ENCODE data around the gene SPINT1. TPM values are rescaled to one million over a fixed set of nuclear protein-coding genes. Genes with fewer than 3 reads are reported as not detected.

The SPINT1 gene
- total RNA-seq, 2 donors from 2014 or later: 280 to 330 TPM

DNA sequence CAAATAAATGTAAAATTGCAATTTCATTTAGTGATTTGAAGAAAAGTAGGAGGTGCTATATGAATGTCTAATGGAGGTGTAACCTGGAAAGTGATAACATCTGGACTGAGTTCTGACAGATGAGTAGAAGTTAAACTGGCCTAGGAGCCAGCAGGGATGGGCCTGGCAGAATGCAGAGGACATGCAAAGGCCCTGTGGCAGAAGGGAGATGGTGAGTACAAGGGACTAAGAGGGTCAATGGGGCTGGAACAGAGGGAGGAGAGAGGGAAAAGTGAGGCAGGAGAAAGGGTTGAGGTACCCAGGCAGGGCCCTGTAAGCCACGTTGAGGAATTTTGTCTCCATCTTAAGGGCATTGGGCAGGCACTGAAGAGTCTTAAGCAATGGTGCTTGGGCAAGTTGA lies 12.0 kb upstream of the SPINT1 start:
- intact Hi-C loops (cut with DNase I): no loop called here
- H3K27me3 ChIP-seq: no peaks in the 10 kb centered on the region
- TF ChIP-seq, protein P1, sequence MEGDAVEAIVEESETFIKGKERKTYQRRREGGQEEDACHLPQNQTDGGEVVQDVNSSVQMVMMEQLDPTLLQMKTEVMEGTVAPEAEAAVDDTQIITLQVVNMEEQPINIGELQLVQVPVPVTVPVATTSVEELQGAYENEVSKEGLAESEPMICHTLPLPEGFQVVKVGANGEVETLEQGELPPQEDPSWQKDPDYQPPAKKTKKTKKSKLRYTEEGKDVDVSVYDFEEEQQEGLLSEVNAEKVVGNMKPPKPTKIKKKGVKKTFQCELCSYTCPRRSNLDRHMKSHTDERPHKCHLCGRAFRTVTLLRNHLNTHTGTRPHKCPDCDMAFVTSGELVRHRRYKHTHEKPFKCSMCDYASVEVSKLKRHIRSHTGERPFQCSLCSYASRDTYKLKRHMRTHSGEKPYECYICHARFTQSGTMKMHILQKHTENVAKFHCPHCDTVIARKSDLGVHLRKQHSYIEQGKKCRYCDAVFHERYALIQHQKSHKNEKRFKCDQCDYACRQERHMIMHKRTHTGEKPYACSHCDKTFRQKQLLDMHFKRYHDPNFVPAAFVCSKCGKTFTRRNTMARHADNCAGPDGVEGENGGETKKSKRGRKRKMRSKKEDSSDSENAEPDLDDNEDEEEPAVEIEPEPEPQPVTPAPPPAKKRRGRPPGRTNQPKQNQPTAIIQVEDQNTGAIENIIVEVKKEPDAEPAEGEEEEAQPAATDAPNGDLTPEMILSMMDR (IDR thresholded peaks at IDR 0.05): no peak
- H3K4me3 ChIP-seq: no peak overlapping the region
- no peak overlapping the region for H3K9ac ChIP-seq (ENCODE audit: low read depth in 2 of 2, low read length in 2 of 2)
- no peaks in the 10 kb centered on the region for H3K36me3 ChIP-seq
- H3K9me3 ChIP-seq: no peaks in the 10 kb centered on the region
- H3K27ac ChIP-seq: no peak overlapping the region
- no peaks in the 10 kb centered on the region for H3K4me1 ChIP-seq
- no peak for DNase-seq

DNA sequence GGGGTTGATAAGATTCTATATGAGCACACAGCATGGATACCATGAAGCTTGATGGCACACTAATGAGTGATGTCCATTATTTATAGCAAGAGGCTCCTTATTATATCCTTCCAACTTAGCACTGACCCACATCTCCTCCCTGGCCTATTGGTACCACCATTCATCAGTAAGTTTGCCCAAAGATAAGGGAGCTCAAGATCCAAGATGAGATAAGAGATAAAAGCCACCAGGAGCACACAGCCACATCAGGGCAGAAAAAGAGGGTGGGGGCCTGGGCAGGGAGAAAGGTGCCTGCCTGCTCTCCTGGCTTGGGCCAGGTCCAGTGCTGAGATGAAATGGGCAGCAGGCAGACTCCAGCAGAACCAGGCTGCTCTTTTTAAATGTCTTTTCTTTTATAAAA lies 10.9 kb upstream of the SPINT1 start:
- TF ChIP-seq, protein P1 (IDR thresholded peaks at IDR 0.05): no peak
- no peak overlapping the region for H3K4me3 ChIP-seq

GRCh38 chr15:40836020-40836419 lies 7.8 kb upstream of the SPINT1 start:
- TF ChIP-seq, protein P1 (IDR thresholded peaks at IDR 0.05): no peak
- Histone ChIP-seq H3K27me3 (no peaks in the 10 kb centered on the region), H3K36me3 (no peaks in the 10 kb centered on the region), H3K9me3 (no peaks in the 10 kb centered on the region), H3K9ac (ENCODE audit: low read depth in 2 of 2, low read length in 2 of 2) (no peak overlapping the region), H3K27ac (no peak overlapping the region), H3K4me3 (no peak overlapping the region), H3K4me1 (no peaks in the 10 kb centered on the region)
- DNase-seq: no peak
- intact Hi-C loops (cut with DNase I): no loop called here

More for the DNA sequence above, 10.9 kb upstream of the SPINT1 start:
- H3K4me1 ChIP-seq: no peaks in the 10 kb centered on the region
- intact Hi-C loops (cut with DNase I): no loop called here
- no peak overlapping the region for H3K27ac ChIP-seq
- no peaks in the 10 kb centered on the region for H3K36me3 ChIP-seq
- no peak for DNase-seq
- no peaks in the 10 kb centered on the region for H3K9me3 ChIP-seq
- H3K27me3 ChIP-seq: no peaks in the 10 kb centered on the region
- no peak overlapping the region for H3K9ac ChIP-seq (ENCODE audit: low read depth in 2 of 2, low read length in 2 of 2)

- H3K9me3 ChIP-seq: no peaks in the 10 kb centered on the region
- intact Hi-C loops (cut with DNase I): no loop called here
- DNase-seq: no peak
- TF ChIP-seq, protein P1 (IDR thresholded peaks at IDR 0.05): no peak
- no peak overlapping the region for H3K9ac ChIP-seq (ENCODE audit: low read depth in 2 of 2, low read length in 2 of 2)
- H3K27ac ChIP-seq: no peak overlapping the region
- no peaks in the 10 kb centered on the region for H3K4me1 ChIP-seq
- no peak overlapping the region for H3K4me3 ChIP-seq
- no peaks in the 10 kb centered on the region for H3K36me3 ChIP-seq
- no peaks in the 10 kb centered on the region for H3K27me3 ChIP-seq
These were observed 5.1 kb upstream of the SPINT1 start for GRCh38 chr15:40838756-40839155.

DNA sequence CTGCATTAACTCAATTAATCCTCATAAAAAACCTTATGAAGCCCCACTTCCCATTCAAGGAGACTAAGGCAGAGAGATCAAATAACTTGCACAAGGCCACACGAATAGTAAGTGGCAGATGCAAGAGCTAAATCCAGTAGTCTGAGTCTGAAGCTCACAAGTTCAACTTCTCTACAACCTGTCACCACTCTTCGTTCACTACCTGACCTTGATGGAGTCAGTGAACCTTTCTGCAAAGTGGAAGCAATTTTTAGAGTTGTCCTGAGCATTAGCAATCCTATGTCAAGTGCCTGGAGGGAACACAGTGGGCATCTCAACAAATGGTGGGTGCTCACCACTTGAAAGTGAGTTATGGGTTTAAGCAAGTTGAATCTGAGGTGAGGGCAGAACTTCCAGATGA lies 2.1 kb upstream of the SPINT1 start:
- no peaks in the 10 kb centered on the region for H3K4me1 ChIP-seq
- no peak for DNase-seq
- TF ChIP-seq, protein P1 (IDR thresholded peaks at IDR 0.05): no peak
- H3K27ac ChIP-seq: no peak overlapping the region
- peak overlapping the region in 1 of 2 donors; percentile 21 for H3K9ac ChIP-seq (ENCODE audit: low read depth in 2 of 2, low read length in 2 of 2)
- H3K4me3 ChIP-seq: no peak overlapping the region
- H3K9me3 ChIP-seq: no peaks in the 10 kb centered on the region
- H3K36me3 ChIP-seq: no peaks in the 10 kb centered on the region
- no peaks in the 10 kb centered on the region for H3K27me3 ChIP-seq
- intact Hi-C loops (cut with DNase I): no loop called here

Measured in colonic mucosa (tissue), 4 donors.